GM12872 (cell line): ENCODE results near the gene CA5A.

Source experiments
- CTCF ChIP-seq: IDR thresholded peaks from 3 replicates; pipeline ENCODE4 v1.5.1; 2011; ENCODE audit warnings: low read depth, mild to moderate bottlenecking, low read length, moderate library complexity; ENCODE audit not compliant: insufficient read depth

CA5A gene

GRCh38 chr16:87952751-87953150 is 16.4 kb upstream of the CA5A start:
- no peak for TF ChIP-seq CTCF

GRCh38 chr16:87951552-87952538 is 15.5 kb upstream of the CA5A start:
- no peak for TF ChIP-seq CTCF

- TF ChIP-seq CTCF: peak; percentile 65
Observed at GRCh38 chr16:87950765-87951551, 14.6 kb upstream of the CA5A start, which contains the start of gene BANP. Gene BANP, plus strand, starts transcription at chr16:87951434. Its CDS starts 23,682 bp downstream, at chr16:87975116.

- TF ChIP-seq CTCF: no peak
Observed at GRCh38 chr16:87949071-87949744, 12.9 kb upstream of the CA5A start.

GRCh38 chr16:87948735-87949070 is 12.4 kb upstream of the CA5A start:
- no peak for TF ChIP-seq CTCF

GRCh38 chr16:87948119-87948545 is 11.8 kb upstream of the CA5A start:
- no peak for TF ChIP-seq CTCF
